Effector memory CD4-positive, alpha-beta T cell (primary cell): ENCODE measurements around the gene NDUFA11.
"Not testable (repeated sequence)": the region's sequence is repeated elsewhere in the genome, so short reads cannot be mapped to it uniquely, and the experiment has no call there.

Source experiments
- DNase-seq, 3 donors: peaks; one replicate each; pipeline ENCODE4 v3.0.0-alpha.2; 2020
- H3K27ac ChIP-seq: 2 replicates; pipeline ENCODE4 v1.7.0; 2013; ENCODE audit warnings: mild to moderate bottlenecking, low read length, moderate library complexity; ENCODE audit not compliant: insufficient read depth, poor library complexity, severe bottlenecking
- H3K27me3 ChIP-seq: replicated peaks from 2 replicates; pipeline ENCODE4 v1.7.0; 2013; ENCODE audit warnings: mild to moderate bottlenecking, low read length; ENCODE audit not compliant: insufficient read depth, control insufficient read depth, poor library complexity, severe bottlenecking
- H3K36me3 ChIP-seq: 2 replicates; pipeline ENCODE4 v1.7.0; 2013; ENCODE audit warnings: mild to moderate bottlenecking, low read length, moderate library complexity; ENCODE audit not compliant: control insufficient read depth, insufficient read depth
- H3K4me1 ChIP-seq: 2 replicates; pipeline ENCODE4 v1.7.0; 2013; ENCODE audit warnings: low read length, mild to moderate bottlenecking; ENCODE audit not compliant: control insufficient read depth, insufficient read depth, poor library complexity, severe bottlenecking
- H3K4me3 ChIP-seq: 2 replicates; pipeline ENCODE4 v1.7.0; 2013; ENCODE audit warnings: low read length, low read depth, mild to moderate bottlenecking; ENCODE audit not compliant: insufficient read depth, poor library complexity, severe bottlenecking
- H3K9me3 ChIP-seq: 2 replicates; pipeline ENCODE4 v1.7.0; 2013; ENCODE audit warnings: mild to moderate bottlenecking, low read length, moderate library complexity; ENCODE audit not compliant: control insufficient read depth

Gene NDUFA11

DNA sequence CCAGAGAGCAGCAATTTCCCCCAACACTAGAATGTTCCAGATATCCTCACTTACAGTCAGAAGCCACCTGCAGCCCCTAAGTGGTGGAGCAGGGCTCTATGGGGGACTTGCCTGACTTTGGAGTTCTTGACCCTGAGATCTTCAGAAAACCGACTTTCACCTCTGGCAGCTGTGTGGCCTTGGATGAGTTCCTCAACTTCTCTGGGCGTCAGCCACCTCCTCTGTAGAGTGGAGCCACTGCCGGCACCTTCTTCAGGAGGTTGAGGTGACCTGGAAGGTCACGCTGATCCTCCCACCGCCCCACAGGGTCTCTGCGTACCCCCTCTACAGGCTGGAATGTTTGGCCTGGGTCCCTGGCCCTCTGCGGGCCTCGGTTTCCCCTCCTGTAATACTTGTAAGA is 26.2 kb downstream of the NDUFA11 start:
- Histone ChIP-seq H3K36me3 (no peaks in the 10 kb centered on the region), H3K27me3 (peaks cover 7% of the 10 kb centered on the region), H3K9me3 (no peaks in the 10 kb centered on the region), H3K4me1 (no peaks in the 10 kb centered on the region), H3K27ac (no peak overlapping the region), H3K4me3 (no peak overlapping the region)
- no peak for DNase-seq

DNA sequence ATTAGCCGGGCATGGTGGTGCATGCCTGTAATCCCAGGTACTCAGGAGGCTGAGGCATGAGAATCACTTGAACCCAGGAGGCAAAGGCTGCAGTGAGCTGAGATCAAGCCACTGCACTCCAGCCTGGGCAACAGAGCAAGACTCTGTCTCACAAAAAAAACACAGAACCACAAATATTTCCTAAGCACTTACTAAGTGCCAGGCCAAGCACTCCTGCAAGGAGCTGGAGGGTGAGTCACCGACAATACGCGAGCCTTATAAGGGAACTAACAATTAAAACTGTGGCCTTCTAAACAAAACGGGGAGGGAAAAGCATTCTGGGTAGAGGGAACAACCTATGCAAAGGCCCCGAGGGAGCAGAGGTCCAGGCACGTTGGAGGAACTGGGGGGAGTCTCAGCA is 29.1 kb downstream of the NDUFA11 start:
- not testable (repeated sequence) for H3K36me3 ChIP-seq, H3K9me3 ChIP-seq, H3K4me1 ChIP-seq, H3K27me3 ChIP-seq, H3K4me3 ChIP-seq, DNase-seq, H3K27ac ChIP-seq

DNA sequence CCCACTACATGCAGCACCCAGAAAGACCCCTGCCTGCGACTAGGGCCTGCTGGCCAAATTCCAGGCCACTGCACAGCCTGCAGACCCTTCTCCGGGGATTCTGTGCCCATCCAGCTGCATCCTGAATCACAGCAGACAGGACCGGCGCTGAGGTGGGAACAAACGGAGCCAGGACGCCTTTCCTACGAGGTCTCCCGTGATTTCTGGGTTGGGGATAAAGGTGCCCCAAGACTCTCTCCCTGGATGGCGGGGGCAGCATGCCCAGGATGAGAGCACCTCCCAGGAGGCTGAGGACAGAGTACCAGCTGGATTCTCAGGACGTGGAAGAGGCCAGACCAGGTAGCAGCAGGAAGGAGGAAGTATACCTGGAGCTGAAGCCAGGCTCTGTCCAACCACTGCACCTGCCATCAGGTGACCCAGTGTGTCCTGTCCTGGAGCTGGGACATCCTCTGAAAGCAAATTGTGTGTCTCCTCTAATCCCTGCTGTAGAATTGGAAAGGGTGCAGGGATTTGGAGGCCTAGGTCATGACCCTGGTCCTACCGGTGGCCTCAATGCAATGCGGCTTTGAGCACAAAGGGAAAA is 29.9 kb downstream of the NDUFA11 start:
- H3K9me3 ChIP-seq, result no peaks in the 10 kb centered on the region
- no peak for DNase-seq
- H3K4me3 ChIP-seq, result no peak overlapping the region
- no peaks in the 10 kb centered on the region for H3K4me1 ChIP-seq
- no peaks in the 10 kb centered on the region for H3K36me3 ChIP-seq
- peaks cover 4% of the 10 kb centered on the region for H3K27me3 ChIP-seq
- no peak overlapping the region for H3K27ac ChIP-seq

DNA sequence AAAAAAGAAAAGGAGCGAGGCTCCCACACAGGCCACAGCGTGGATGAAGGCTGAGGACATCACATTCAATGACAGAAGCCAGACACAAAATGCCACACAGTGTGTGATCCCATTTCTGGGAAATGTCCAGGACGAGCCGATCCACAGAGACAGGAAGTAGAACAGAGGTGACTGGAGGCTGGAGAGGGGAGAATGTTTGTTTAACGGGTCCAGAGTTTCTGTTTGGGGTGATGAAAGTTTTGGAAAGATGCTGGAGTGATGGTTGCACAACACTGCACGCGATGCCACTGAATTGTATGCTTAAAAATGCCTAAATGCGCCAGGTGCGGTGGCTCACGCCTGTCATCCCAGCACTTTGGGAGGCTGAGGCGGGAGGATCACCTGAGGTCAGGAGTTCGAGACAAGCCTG is 32.6 kb downstream of the NDUFA11 start:
- Histone ChIP-seq H3K27me3 (no peaks in the 10 kb centered on the region), H3K36me3 (no peaks in the 10 kb centered on the region), H3K4me3 (no peak overlapping the region), H3K9me3 (no peaks in the 10 kb centered on the region), H3K27ac (no peak overlapping the region), H3K4me1 (no peaks in the 10 kb centered on the region)
- no peak for DNase-seq

DNA sequence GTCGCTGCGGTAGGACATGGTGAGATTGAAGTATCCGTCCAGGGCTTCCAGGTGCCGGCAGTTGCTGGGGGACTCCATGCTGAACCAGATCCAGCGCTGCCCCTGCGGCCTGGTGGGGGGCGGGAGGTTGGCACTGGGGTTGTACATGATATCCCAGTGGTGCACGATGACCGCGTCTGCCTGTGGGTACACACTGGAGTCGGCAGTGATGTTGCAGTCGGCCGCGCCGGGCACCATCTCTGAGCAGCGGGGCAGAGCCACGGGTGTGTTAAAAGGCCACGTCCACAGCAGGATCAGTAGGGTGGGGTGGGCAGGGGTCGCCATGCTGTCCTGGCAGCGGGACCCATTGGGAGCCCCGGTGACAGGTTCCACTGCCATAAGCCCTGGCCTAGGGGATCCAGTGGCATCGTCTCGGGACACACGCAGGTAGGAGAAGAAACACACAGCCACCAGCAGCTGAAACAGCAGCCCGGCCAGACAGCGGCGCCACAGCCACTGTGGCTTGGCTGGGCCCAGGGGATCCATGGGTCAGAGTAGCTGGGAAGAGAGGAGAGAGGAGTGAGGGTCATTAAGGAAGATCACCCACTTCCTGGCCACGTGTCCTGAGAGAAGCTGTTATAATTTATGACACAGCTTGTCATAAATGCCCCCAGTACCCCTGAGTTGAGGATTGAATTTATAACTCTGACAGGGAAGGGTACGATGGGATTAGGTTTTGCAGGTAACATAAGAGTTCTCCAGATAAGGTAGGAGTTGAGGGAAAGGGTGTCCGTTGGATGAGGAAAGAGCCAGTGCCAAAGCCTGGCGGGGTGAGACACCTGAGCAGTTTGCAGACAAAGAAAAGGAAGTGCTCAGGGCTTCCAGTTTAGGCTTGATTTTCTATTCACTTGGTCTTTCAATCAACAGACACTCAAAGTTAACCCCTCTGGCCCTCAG is 36.1 kb downstream of the NDUFA11 start:
- Histone ChIP-seq H3K9me3 (no peaks in the 10 kb centered on the region), H3K4me3 (no peak overlapping the region), H3K36me3 (no peaks in the 10 kb centered on the region), H3K4me1 (no peaks in the 10 kb centered on the region), H3K27ac (no peak overlapping the region), H3K27me3 (no peaks in the 10 kb centered on the region)
- no peak for DNase-seq

DNA sequence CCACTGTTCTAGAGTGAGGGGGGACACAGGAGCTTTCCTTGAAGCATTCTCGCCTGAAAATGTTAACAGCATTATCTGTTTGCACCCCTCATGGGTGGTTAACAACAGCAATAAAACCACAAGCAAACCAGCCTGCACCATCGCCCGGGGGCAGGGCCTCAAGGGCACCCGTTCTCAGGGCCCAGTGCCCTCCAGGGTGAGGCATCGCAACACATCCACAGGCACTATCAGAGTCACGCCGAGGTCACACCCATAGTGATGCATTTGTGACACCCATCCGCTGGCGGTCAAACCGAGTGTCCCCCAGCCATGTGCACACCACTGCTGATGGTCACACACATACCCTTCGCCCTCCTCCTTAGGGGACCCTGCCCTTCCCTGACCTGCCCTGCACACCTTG is 37.8 kb downstream of the NDUFA11 start:
- Histone ChIP-seq H3K4me3 (no peak overlapping the region), H3K27ac (no peak overlapping the region), H3K36me3 (no peaks in the 10 kb centered on the region), H3K9me3 (no peaks in the 10 kb centered on the region), H3K27me3 (no peaks in the 10 kb centered on the region), H3K4me1 (no peaks in the 10 kb centered on the region)
- no peak for DNase-seq

DNA sequence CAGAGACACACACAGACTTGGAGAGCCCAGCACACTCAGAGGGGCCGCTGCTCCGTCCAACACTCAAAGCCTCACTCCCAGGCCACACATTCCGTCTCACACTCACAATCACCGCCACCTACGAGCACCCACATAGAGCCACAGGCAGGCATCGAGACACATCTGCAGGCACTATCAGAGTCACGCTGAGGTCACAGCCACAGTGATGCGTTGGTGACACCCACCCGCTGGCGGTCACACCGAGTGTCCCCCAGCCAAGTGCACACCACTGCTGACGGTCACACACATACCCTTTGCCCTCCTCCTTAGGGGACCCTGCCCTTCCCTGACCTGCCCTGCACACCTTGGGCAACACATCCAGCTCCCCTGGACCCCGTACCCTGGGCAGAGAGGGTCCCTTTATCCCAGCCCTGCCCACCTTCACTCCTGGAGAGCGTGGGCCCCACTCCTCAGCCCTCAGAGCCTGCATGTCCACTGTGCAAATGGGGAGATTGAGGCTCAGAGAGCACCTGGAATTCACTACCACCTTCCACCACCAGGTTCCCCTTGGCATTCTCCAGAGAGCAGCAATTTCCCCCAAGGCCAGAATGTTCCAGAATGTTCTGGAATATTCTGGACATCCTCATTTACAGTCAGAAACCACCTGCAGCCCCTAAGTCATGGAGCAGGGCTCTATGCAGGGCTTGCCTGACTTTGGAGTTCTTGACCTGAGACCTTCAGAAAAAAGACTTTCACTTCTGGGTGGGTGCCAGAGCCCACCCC is 38.7 kb downstream of the NDUFA11 start:
- Histone ChIP-seq H3K27ac (no peak overlapping the region), H3K9me3 (no peaks in the 10 kb centered on the region), H3K4me1 (no peaks in the 10 kb centered on the region), H3K36me3 (no peaks in the 10 kb centered on the region), H3K27me3 (no peaks in the 10 kb centered on the region), H3K4me3 (no peak overlapping the region)
- no peak for DNase-seq

DNA sequence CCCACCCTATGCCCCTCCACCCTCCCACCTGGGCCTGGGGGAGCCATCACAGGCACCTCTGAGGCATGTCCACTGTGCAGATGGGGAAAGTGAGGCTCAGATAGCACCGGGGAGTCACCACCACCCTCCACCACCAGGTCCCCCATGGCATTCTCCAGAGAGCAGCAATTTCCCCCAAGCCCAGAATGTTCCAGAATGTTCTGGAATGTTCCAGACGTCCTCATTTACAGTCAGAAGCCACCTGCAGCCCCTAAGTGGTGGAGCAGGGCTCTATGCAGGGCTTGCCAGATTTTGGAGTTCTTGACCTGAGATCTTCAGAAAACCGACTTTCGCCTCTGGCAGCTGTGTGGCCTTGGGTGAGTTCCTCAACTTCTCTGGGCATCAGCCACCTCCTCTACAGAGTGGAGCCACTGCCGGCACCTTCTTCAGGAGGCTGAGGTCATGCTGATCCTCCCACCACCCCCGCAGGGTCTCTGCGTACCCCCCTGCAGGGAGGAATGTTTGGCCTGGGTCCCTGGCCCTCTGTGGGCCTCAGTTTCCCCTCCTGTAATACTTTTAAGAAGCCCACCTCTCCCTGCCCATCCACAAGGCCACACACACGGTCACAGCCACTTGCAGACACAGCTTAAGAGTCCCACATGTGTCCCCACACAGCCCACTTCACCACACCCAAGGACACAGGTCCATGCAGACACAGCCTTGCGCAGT is 39.4 kb downstream of the NDUFA11 start:
- DNase-seq, result no peak
- no peaks in the 10 kb centered on the region for H3K4me1 ChIP-seq
- H3K9me3 ChIP-seq, result no peaks in the 10 kb centered on the region
- H3K36me3 ChIP-seq, result no peaks in the 10 kb centered on the region
- no peaks in the 10 kb centered on the region for H3K27me3 ChIP-seq
- H3K4me3 ChIP-seq, result no peak overlapping the region
- H3K27ac ChIP-seq, result no peak overlapping the region

DNA sequence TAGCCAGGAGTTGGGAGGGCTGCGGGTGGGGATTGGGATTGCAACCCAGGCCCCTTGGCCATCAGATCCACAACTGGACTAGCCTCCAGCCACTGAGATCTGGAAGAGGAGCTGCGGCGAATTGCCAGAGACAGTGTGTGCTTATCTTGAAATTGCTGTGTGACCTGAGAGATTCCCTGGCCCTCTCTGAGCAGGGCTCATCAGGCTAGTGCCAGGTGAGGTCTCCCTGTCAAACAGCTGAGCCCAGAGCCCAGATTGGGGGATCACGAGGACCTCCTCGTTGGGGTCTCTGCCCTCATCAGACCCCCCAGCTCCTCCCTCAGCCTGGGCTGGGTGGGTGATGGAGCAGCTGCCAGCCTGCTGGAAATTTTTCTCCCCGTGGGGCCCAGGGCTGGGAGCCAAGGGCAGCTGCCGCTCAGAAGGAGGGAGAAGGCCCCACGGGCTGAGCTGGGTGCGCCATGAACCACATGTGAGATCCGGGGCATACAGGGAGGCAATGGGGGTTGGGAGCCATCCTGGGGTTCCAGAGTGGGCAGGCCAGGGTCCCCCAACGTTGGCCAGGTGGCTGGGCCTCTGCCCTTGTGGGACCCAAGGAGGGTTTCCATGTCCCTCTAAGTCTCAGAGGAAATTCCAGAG is 40.4 kb downstream of the NDUFA11 start:
- Histone ChIP-seq H3K4me1 (no peaks in the 10 kb centered on the region), H3K27ac (no peak overlapping the region), H3K9me3 (no peaks in the 10 kb centered on the region), H3K27me3 (no peaks in the 10 kb centered on the region), H3K36me3 (no peaks in the 10 kb centered on the region), H3K4me3 (no peak overlapping the region)
- DNase-seq, result no peak
